Measurements from ENCODE around the gene ROR1.

DNA sequence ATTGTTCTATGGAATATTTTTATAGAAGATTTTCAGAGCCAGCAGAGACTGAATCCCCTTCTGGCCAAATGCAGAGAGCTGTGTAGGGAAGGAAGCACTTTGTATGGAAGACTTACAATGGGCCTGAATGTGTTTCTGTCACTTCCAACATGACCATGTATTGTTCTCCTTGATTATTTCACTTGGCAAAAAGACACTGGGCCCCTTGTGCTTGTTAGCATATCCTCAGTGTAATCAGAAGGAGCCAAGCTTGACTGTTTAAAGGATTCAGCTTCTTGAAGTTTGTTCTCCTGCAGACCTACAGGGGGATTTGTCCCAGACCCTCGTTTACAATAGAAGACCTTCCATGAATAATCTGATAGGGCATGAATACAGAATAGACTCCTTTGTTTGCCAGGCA lies 381.5 kb downstream of the ROR1 start:
- TF ChIP-seq ZBTB8A (tag by site-specific recombination; IDR thresholded peaks at IDR 0.05) (no peak), ZBTB26 (tag by site-specific recombination; optimal IDR thresholded peaks at IDR 0.05) (no peak), ZNF184 (tag by site-specific recombination; IDR thresholded peaks at IDR 0.05) (no peak)
- TF ChIP-seq, protein P1, sequence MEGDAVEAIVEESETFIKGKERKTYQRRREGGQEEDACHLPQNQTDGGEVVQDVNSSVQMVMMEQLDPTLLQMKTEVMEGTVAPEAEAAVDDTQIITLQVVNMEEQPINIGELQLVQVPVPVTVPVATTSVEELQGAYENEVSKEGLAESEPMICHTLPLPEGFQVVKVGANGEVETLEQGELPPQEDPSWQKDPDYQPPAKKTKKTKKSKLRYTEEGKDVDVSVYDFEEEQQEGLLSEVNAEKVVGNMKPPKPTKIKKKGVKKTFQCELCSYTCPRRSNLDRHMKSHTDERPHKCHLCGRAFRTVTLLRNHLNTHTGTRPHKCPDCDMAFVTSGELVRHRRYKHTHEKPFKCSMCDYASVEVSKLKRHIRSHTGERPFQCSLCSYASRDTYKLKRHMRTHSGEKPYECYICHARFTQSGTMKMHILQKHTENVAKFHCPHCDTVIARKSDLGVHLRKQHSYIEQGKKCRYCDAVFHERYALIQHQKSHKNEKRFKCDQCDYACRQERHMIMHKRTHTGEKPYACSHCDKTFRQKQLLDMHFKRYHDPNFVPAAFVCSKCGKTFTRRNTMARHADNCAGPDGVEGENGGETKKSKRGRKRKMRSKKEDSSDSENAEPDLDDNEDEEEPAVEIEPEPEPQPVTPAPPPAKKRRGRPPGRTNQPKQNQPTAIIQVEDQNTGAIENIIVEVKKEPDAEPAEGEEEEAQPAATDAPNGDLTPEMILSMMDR (tag by site-specific recombination; IDR thresholded peaks at IDR 0.05) = no peak
- TF ChIP-seq, protein P2, sequence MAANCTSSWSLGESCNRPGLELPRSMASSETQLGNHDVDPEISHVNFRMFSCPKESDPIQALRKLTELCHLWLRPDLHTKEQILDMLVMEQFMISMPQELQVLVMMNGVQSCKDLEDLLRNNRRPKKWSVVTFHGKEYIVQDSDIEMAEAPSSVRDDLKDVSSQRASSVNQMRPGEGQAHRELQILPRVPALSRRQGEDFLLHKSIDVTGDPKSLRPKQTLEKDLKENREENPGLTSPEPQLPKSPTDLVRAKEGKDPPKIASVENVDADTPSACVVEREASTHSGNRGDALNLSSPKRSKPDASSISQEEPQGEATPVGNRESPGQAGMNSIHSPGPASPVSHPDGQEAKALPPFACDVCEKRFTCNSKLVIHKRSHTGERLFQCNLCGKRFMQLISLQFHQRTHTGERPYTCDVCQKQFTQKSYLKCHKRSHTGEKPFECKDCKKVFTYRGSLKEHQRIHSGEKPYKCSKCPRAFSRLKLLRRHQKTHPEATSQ (tag by site-specific recombination; IDR thresholded peaks at IDR 0.05) = no peak

All from HEK293 (cell line).